Measurements from ENCODE around the gene APBA3.
A peak's percentile ranks its signal among the peaks of the same experiment; 100 is the strongest.

The APBA3 gene

GRCh38 chr19:3761382-3762129 lies at the start of gene APBA3:
APBA3 (minus strand) TSS chr19:3761692; CDS start chr19:3760264, 1,428 bp downstream.
- peak; percentile 92 for DNase-seq

- no peak for DNase-seq
Measured at GRCh38 chr19:3810708-3811355, 49.3 kb upstream of the APBA3 start.

- no peak for DNase-seq
Measured at GRCh38 chr19:3809881-3810707, 48.6 kb upstream of the APBA3 start.

GRCh38 chr19:3808420-3809143 lies 47.1 kb upstream of the APBA3 start:
- no peak for DNase-seq

- DNase-seq = no peak
Measured at GRCh38 chr19:3807574-3808354, 46.3 kb upstream of the APBA3 start.

- no peak for DNase-seq
Measured at GRCh38 chr19:3807131-3807480, 45.6 kb upstream of the APBA3 start.

GRCh38 chr19:3805859-3806258 lies 44.4 kb upstream of the APBA3 start:
- DNase-seq = no peak

- DNase-seq = no peak
Measured at GRCh38 chr19:3804429-3804828, 42.9 kb upstream of the APBA3 start.

GRCh38 chr19:3803986-3804385 lies 42.5 kb upstream of the APBA3 start:
- no peak for DNase-seq

GRCh38 chr19:3803114-3803888 lies 41.8 kb upstream of the APBA3 start:
- no peak for DNase-seq

- DNase-seq = no peak
Measured at GRCh38 chr19:3801412-3802096, 40.1 kb upstream of the APBA3 start.

GRCh38 chr19:3800996-3801395 lies 39.5 kb upstream of the APBA3 start:
- DNase-seq = no peak

GRCh38 chr19:3798137-3798536 lies 36.6 kb upstream of the APBA3 start:
- DNase-seq = no peak

GRCh38 chr19:3796358-3796757 lies 34.9 kb upstream of the APBA3 start:
- DNase-seq = no peak

GRCh38 chr19:3793799-3794198 lies 32.3 kb upstream of the APBA3 start:
- no peak for DNase-seq

- no peak for DNase-seq
Measured at GRCh38 chr19:3792114-3792513, 30.6 kb upstream of the APBA3 start.

GRCh38 chr19:3790941-3791340 lies 29.4 kb upstream of the APBA3 start:
- DNase-seq = no peak

GRCh38 chr19:3790209-3790734 lies 28.8 kb upstream of the APBA3 start:
- DNase-seq = no peak

- DNase-seq = no peak
Measured at GRCh38 chr19:3788996-3789778, 27.7 kb upstream of the APBA3 start.
